Mesothelial cell of epicardium (in vitro differentiated cells): ENCODE measurements around the gene WDR36. TPM values are rescaled to one million over a fixed set of nuclear protein-coding genes. Genes with fewer than 3 reads are reported as not detected.

Experiments
- DNase-seq, 2 experiments: peaks; one replicate each; pipeline ENCODE4 v3.0.0; 2021; ENCODE audit warnings: low spot score in 2 of 2; ENCODE audit not compliant: unreplicated experiment in 2 of 2
- H3K27ac Mint-ChIP-seq: 2 replicates; pipeline ENCODE4 v1.8.0; 2021; ENCODE audit warnings: mixed read lengths
- H3K27me3 Mint-ChIP-seq: 2 replicates; pipeline ENCODE4 v1.8.0; 2021; ENCODE audit warnings: low read depth, mixed read lengths
- H3K36me3 Mint-ChIP-seq: 2 replicates; pipeline ENCODE4 v1.8.0; 2021; ENCODE audit warnings: mixed read lengths
- H3K4me1 Mint-ChIP-seq: 2 replicates; pipeline ENCODE4 v1.8.0; 2021; ENCODE audit warnings: mixed read lengths
- H3K4me3 Mint-ChIP-seq: 2 replicates; pipeline ENCODE4 v1.8.0; 2021; ENCODE audit warnings: mild to moderate bottlenecking, moderate library complexity, mixed read lengths
- H3K9me3 Mint-ChIP-seq: 2 replicates; pipeline ENCODE4 v1.8.0; 2021; ENCODE audit warnings: mixed read lengths
- CTCF ChIP-seq: fragments of 200-600 bp; sonication (generic); IDR thresholded peaks from one replicate; pipeline ENCODE4 v1.5.0; 2021; ENCODE audit warnings: antibody characterized with exemption; ENCODE audit not compliant: unreplicated experiment
- total RNA-seq: library from RNA; stranded (reverse); gene quantifications from 3 replicates; pipeline ENCODE4 v1.2.1, GENCODE V29; 2021

The WDR36 gene
- total RNA-seq, 1 donor from 2014 or later = 37.6 TPM

GRCh38 chr5:111106320-111106948 lies 14.3 kb downstream of the WDR36 start:
- H3K36me3 Mint-ChIP-seq = peaks cover 34% of the 10 kb centered on the region
- no peak overlapping the region for H3K27ac Mint-ChIP-seq
- H3K4me3 Mint-ChIP-seq = no peak overlapping the region
- TF ChIP-seq CTCF = no peak
- H3K4me1 Mint-ChIP-seq = no peaks in the 10 kb centered on the region
- no peaks in the 10 kb centered on the region for H3K9me3 Mint-ChIP-seq
- no peaks in the 10 kb centered on the region for H3K27me3 Mint-ChIP-seq
- DNase-seq = no peak

- TF ChIP-seq CTCF = no peak
- peaks cover 37% of the 10 kb centered on the region for H3K36me3 Mint-ChIP-seq
- no peaks in the 10 kb centered on the region for H3K9me3 Mint-ChIP-seq
- H3K4me3 Mint-ChIP-seq = no peak overlapping the region
- no peaks in the 10 kb centered on the region for H3K27me3 Mint-ChIP-seq
- H3K27ac Mint-ChIP-seq = no peak overlapping the region
- H3K4me1 Mint-ChIP-seq = no peaks in the 10 kb centered on the region
- no peak for DNase-seq
Observed at GRCh38 chr5:111107371-111107770, 15.2 kb downstream of the WDR36 start.

- no peak overlapping the region for H3K4me3 Mint-ChIP-seq
- no peak for DNase-seq
- H3K4me1 Mint-ChIP-seq = no peaks in the 10 kb centered on the region
- no peaks in the 10 kb centered on the region for H3K27me3 Mint-ChIP-seq
- no peak for TF ChIP-seq CTCF
- H3K27ac Mint-ChIP-seq = no peak overlapping the region
- H3K36me3 Mint-ChIP-seq = peaks cover 23% of the 10 kb centered on the region
- no peaks in the 10 kb centered on the region for H3K9me3 Mint-ChIP-seq
Observed at GRCh38 chr5:111111956-111112355, 19.8 kb downstream of the WDR36 start.

GRCh38 chr5:111113678-111114077 lies 21.5 kb downstream of the WDR36 start:
- Mint-ChIP-seq H3K27me3 (no peaks in the 10 kb centered on the region), H3K9me3 (no peaks in the 10 kb centered on the region), H3K36me3 (peaks cover 17% of the 10 kb centered on the region), H3K4me3 (no peak overlapping the region), H3K4me1 (no peaks in the 10 kb centered on the region), H3K27ac (no peak overlapping the region)
- no peak for DNase-seq
- TF ChIP-seq CTCF = no peak

GRCh38 chr5:111115229-111115628 lies 23.1 kb downstream of the WDR36 start:
- TF ChIP-seq CTCF = no peak
- Mint-ChIP-seq H3K9me3 (no peaks in the 10 kb centered on the region), H3K4me1 (no peaks in the 10 kb centered on the region), H3K4me3 (no peak overlapping the region), H3K27me3 (no peaks in the 10 kb centered on the region), H3K27ac (no peak overlapping the region), H3K36me3 (peaks cover 19% of the 10 kb centered on the region)
- no peak for DNase-seq

- Mint-ChIP-seq H3K4me1 (no peaks in the 10 kb centered on the region), H3K9me3 (no peaks in the 10 kb centered on the region), H3K36me3 (peaks cover 25% of the 10 kb centered on the region), H3K27me3 (no peaks in the 10 kb centered on the region), H3K27ac (no peak overlapping the region), H3K4me3 (no peak overlapping the region)
- no peak for DNase-seq
- no peak for TF ChIP-seq CTCF
Observed at GRCh38 chr5:111116550-111116949, 24.4 kb downstream of the WDR36 start.
